NCI-H2029 treated with DMSO at 0.1 percent for 48 hours (cell line): ENCODE measurements around the gene NDP.
"Not testable (repeated sequence)": the region's sequence is repeated elsewhere in the genome, so short reads cannot be mapped to it uniquely, and the experiment has no call there.

Source experiments
- DNase-seq: peaks from one replicate; lab custom pipeline; 2025; lab: John Stamatoyannopoulos, UW

The NDP gene

GRCh38 chrX:43970528-43970927, 2.7 kb downstream of the NDP start:
- DNase-seq, result no peak

- DNase-seq, result no peak
Measured at GRCh38 chrX:43969504-43970501, 3.4 kb downstream of the NDP start.

- DNase-seq, result no peak
Measured at GRCh38 chrX:43968359-43968781, 4.8 kb downstream of the NDP start.

GRCh38 chrX:43964936-43965335, 8.3 kb downstream of the NDP start:
- no peak for DNase-seq

GRCh38 chrX:43963726-43964125, 9.5 kb downstream of the NDP start:
- no peak for DNase-seq

- no peak for DNase-seq
Measured at GRCh38 chrX:43962636-43963035, 10.6 kb downstream of the NDP start.

- no peak for DNase-seq
Measured at GRCh38 chrX:43961699-43962098, 11.5 kb downstream of the NDP start.

- peak; percentile 46 for DNase-seq
Measured at GRCh38 chrX:43958529-43958928, 14.7 kb downstream of the NDP start.

- DNase-seq, result no peak
Measured at GRCh38 chrX:43956034-43956433, 17.2 kb downstream of the NDP start.

GRCh38 chrX:43953218-43953617, 20.0 kb downstream of the NDP start:
- DNase-seq, result no peak

GRCh38 chrX:43949669-43950068, 23.5 kb downstream of the NDP start:
- DNase-seq, result no peak

GRCh38 chrX:43940816-43941474, 32.2 kb downstream of the NDP start:
- DNase-seq, result no peak

GRCh38 chrX:43939187-43939926, 33.8 kb downstream of the NDP start:
- DNase-seq, result no peak

GRCh38 chrX:43922032-43922431, 51.2 kb downstream of the NDP start:
- not testable (repeated sequence) for DNase-seq

GRCh38 chrX:43910772-43911171, 62.4 kb downstream of the NDP start:
- not testable (repeated sequence) for DNase-seq

- no peak for DNase-seq
Measured at GRCh38 chrX:43910012-43910411, 63.2 kb downstream of the NDP start.

- DNase-seq, result no peak
Measured at GRCh38 chrX:43909141-43909540, 64.0 kb downstream of the NDP start.

GRCh38 chrX:43899878-43900815, 73.0 kb downstream of the NDP start:
- no peak for DNase-seq
